Measurements from ENCODE around the gene SNN. TPM values are rescaled to one million over a fixed set of nuclear protein-coding genes. Genes with fewer than 3 reads are reported as not detected.

SNN gene
- polyA plus RNA-seq, 1 experiment, result 18.9 TPM

GRCh38 chr16:11674818-11675560 is 6.7 kb downstream of the SNN start:
- Histone ChIP-seq H3K4me3 (ENCODE audit: low read depth, low read length) (no peak overlapping the region), H3K27ac (ENCODE audit: low read depth, low read length) (no peak overlapping the region), H3K27me3 (ENCODE audit: control insufficient read depth, insufficient read depth, low read length) (no peaks in the 10 kb centered on the region), H3K9me3 (ENCODE audit: control insufficient read depth, insufficient read depth, low read length) (no peaks in the 10 kb centered on the region)
- DNase-seq (ENCODE audit: low read depth, low spot score), result no peak
- no peak for TF ChIP-seq CTCF (IDR thresholded peaks at IDR 0.05; ENCODE audit: low read depth, low read length)
- ChIA-PET CTCF (interaction anchor here (1.1 to 1.7 kb wide), 2 partner anchors 39 to 143 kb away, joined by 3 to 5 read pairs; no protein-coding TSS in a partner anchor), POLR2A (no interaction called here)

- Histone ChIP-seq H3K9me3 (ENCODE audit: control insufficient read depth, insufficient read depth, low read length) (no peaks in the 10 kb centered on the region), H3K27ac (ENCODE audit: low read depth, low read length) (no peak overlapping the region), H3K27me3 (ENCODE audit: control insufficient read depth, insufficient read depth, low read length) (no peaks in the 10 kb centered on the region), H3K4me3 (ENCODE audit: low read depth, low read length) (no peak overlapping the region)
- POLR2A ChIA-PET, result no interaction called here
- TF ChIP-seq CTCF (IDR thresholded peaks at IDR 0.05; ENCODE audit: low read depth, low read length), result no peak
- CTCF ChIA-PET, result no interaction called here
- DNase-seq (ENCODE audit: low read depth, low spot score), result no peak
These were observed 7.6 kb downstream of the SNN start for GRCh38 chr16:11675561-11676511.

- CTCF ChIA-PET, result no interaction called here
- H3K27ac ChIP-seq (ENCODE audit: low read depth, low read length), result no peak overlapping the region
- POLR2A ChIA-PET, result no interaction called here
These were observed 8.5 kb downstream of the SNN start for GRCh38 chr16:11676799-11677198.

GRCh38 chr16:11677451-11677951 is 9.2 kb downstream of the SNN start:
- Histone ChIP-seq H3K9me3 (ENCODE audit: control insufficient read depth, insufficient read depth, low read length) (no peaks in the 10 kb centered on the region), H3K4me3 (ENCODE audit: low read depth, low read length) (no peak overlapping the region), H3K27ac (ENCODE audit: low read depth, low read length) (peak overlapping the region; percentile 39), H3K27me3 (ENCODE audit: control insufficient read depth, insufficient read depth, low read length) (no peaks in the 10 kb centered on the region)
- DNase-seq (ENCODE audit: low read depth, low spot score), result no peak
- ChIA-PET CTCF (no interaction called here), POLR2A (no interaction called here)
- no peak for TF ChIP-seq CTCF (IDR thresholded peaks at IDR 0.05; ENCODE audit: low read depth, low read length)

More at GRCh38 chr16:11676799-11677198, 8.5 kb downstream of the SNN start:
- H3K27me3 ChIP-seq (ENCODE audit: control insufficient read depth, insufficient read depth, low read length), result no peaks in the 10 kb centered on the region
- no peak for TF ChIP-seq CTCF (IDR thresholded peaks at IDR 0.05; ENCODE audit: low read depth, low read length)
- H3K9me3 ChIP-seq (ENCODE audit: control insufficient read depth, insufficient read depth, low read length), result no peaks in the 10 kb centered on the region
- no peak for DNase-seq (ENCODE audit: low read depth, low spot score)
- H3K4me3 ChIP-seq (ENCODE audit: low read depth, low read length), result no peak overlapping the region
